ENCODE results near the gene STAC3. TPM values are rescaled to one million over a fixed set of nuclear protein-coding genes. Genes with fewer than 3 reads are reported as not detected.

STAC3 gene
- total and polyA plus RNA-seq, 2 of the 13 experiments (the other 11 are each of a cell fraction or from before 2014, with no cell fraction given): 0.18 to 0.22 TPM

DNA sequence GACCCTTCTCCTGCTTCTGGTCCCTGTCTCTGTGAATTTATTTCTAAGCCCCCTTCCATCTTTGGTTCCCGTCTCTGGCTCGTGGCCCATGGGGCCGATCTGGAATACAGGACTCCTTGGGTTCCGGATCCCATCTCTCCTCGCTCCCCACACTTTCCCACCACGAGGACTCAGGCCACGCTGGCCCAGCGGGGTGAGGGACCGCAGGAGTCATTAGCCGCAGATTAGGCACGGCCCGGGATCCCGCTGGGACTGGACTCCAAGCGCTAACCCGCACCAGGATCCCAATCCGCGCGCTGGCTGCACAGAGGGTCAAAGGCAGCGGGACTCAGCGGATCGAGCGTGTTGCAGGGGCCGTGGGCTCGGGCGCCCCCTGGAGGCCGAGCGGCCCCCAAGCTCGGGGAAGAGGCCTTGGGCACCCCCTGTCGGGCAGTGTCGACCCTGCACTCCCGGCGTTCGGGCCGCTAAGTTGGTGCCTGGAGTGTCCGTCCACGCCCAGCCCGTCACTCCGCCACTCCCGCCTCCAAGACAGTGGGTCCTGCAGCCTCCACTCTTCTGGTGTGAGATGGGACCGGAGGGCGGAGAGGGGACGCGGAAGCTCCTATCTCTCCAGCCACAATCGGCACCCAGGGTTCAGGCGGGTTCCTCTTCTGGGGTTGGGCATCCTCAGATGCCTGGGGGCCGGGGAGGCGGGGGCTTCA, 12.0 kb downstream of the STAC3 start (continued):
- TF ChIP-seq ZNF205 (CRISPR knock-in tag; IDR thresholded peaks at IDR 0.05): 0 out of 2 replicates have a peak, but pooled peaks have one; percentile 58
- no peak for TF ChIP-seq ZMAT3 (CRISPR knock-in tag; conservative IDR thresholded peaks at IDR 0.05)
- 0 out of 2 replicates have a peak, but pooled peaks have one; percentile 40 for TF ChIP-seq CHCHD3 (CRISPR knock-in tag; IDR thresholded peaks at IDR 0.05)
- no peak for TF ChIP-seq NFATC3 (CRISPR knock-in tag; IDR thresholded peaks at IDR 0.05)
- TF ChIP-seq ZNF530 (CRISPR knock-in tag; IDR thresholded peaks at IDR 0.05; ENCODE audit: low read depth): no peak
- TF ChIP-seq, protein P1, sequence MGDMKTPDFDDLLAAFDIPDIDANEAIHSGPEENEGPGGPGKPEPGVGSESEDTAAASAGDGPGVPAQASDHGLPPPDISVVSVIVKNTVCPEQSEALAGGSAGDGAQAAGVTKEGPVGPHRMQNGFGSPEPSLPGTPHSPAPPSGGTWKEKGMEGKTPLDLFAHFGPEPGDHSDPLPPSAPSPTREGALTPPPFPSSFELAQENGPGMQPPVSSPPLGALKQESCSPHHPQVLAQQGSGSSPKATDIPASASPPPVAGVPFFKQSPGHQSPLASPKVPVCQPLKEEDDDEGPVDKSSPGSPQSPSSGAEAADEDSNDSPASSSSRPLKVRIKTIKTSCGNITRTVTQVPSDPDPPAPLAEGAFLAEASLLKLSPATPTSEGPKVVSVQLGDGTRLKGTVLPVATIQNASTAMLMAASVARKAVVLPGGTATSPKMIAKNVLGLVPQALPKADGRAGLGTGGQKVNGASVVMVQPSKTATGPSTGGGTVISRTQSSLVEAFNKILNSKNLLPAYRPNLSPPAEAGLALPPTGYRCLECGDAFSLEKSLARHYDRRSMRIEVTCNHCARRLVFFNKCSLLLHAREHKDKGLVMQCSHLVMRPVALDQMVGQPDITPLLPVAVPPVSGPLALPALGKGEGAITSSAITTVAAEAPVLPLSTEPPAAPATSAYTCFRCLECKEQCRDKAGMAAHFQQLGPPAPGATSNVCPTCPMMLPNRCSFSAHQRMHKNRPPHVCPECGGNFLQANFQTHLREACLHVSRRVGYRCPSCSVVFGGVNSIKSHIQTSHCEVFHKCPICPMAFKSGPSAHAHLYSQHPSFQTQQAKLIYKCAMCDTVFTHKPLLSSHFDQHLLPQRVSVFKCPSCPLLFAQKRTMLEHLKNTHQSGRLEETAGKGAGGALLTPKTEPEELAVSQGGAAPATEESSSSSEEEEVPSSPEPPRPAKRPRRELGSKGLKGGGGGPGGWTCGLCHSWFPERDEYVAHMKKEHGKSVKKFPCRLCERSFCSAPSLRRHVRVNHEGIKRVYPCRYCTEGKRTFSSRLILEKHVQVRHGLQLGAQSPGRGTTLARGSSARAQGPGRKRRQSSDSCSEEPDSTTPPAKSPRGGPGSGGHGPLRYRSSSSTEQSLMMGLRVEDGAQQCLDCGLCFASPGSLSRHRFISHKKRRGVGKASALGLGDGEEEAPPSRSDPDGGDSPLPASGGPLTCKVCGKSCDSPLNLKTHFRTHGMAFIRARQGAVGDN (CRISPR knock-in tag; IDR thresholded peaks at IDR 0.05): peak; percentile 89
- TF ChIP-seq ZNF546 (CRISPR knock-in tag; conservative IDR thresholded peaks at IDR 0.05): no peak
- TF ChIP-seq ZNF788 (CRISPR knock-in tag; IDR thresholded peaks at IDR 0.05; ENCODE audit: borderline replicate concordance): peak; percentile 74; the same call in 1 of the 2 replicates
- 0 out of 2 replicates have a peak, but pooled peaks have one; percentile 50 for TF ChIP-seq ZFP1 (CRISPR knock-in tag; IDR thresholded peaks at IDR 0.05)
- TF ChIP-seq SATB2 (CRISPR knock-in tag; IDR thresholded peaks at IDR 0.05): no peak
- TF ChIP-seq, protein P2, sequence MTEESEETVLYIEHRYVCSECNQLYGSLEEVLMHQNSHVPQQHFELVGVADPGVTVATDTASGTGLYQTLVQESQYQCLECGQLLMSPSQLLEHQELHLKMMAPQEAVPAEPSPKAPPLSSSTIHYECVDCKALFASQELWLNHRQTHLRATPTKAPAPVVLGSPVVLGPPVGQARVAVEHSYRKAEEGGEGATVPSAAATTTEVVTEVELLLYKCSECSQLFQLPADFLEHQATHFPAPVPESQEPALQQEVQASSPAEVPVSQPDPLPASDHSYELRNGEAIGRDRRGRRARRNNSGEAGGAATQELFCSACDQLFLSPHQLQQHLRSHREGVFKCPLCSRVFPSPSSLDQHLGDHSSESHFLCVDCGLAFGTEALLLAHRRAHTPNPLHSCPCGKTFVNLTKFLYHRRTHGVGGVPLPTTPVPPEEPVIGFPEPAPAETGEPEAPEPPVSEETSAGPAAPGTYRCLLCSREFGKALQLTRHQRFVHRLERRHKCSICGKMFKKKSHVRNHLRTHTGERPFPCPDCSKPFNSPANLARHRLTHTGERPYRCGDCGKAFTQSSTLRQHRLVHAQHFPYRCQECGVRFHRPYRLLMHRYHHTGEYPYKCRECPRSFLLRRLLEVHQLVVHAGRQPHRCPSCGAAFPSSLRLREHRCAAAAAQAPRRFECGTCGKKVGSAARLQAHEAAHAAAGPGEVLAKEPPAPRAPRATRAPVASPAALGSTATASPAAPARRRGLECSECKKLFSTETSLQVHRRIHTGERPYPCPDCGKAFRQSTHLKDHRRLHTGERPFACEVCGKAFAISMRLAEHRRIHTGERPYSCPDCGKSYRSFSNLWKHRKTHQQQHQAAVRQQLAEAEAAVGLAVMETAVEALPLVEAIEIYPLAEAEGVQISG (CRISPR knock-in tag; IDR thresholded peaks at IDR 0.05): peak; percentile 93
- TF ChIP-seq ZNF781 (CRISPR knock-in tag; IDR thresholded peaks at IDR 0.05; ENCODE audit: borderline replicate concordance, not compliant biosample characterization): no peak
- TF ChIP-seq SMYD3 (CRISPR knock-in tag; IDR thresholded peaks at IDR 0.05): no peak
- no peak for TF ChIP-seq GTF2F1 (IDR thresholded peaks at IDR 0.05; ENCODE audit: low read length)
- 0 out of 2 replicates have a peak, but pooled peaks have one; percentile 6 for TF ChIP-seq ZNF670 (CRISPR knock-in tag; IDR thresholded peaks at IDR 0.05; ENCODE audit: borderline replicate concordance)
- TF ChIP-seq KDM4B (CRISPR knock-in tag; IDR thresholded peaks at IDR 0.05): peak; percentile 91
- TF ChIP-seq CREM (IDR thresholded peaks at IDR 0.05): no peak
- TF ChIP-seq CREM (CRISPR knock-in tag; IDR thresholded peaks at IDR 0.05): no peak
- TF ChIP-seq RAD21 (CRISPR knock-in tag; IDR thresholded peaks at IDR 0.05): peak; percentile 98
- no peak; the same call in 1 of the 2 replicates for TF ChIP-seq SPEN (CRISPR knock-in tag; IDR thresholded peaks at IDR 0.05; ENCODE audit: low read depth)
- TF ChIP-seq, protein P3, sequence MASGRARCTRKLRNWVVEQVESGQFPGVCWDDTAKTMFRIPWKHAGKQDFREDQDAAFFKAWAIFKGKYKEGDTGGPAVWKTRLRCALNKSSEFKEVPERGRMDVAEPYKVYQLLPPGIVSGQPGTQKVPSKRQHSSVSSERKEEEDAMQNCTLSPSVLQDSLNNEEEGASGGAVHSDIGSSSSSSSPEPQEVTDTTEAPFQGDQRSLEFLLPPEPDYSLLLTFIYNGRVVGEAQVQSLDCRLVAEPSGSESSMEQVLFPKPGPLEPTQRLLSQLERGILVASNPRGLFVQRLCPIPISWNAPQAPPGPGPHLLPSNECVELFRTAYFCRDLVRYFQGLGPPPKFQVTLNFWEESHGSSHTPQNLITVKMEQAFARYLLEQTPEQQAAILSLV (CRISPR knock-in tag; IDR thresholded peaks at IDR 0.05; ENCODE audit: borderline replicate concordance): no peak
- 0 out of 2 replicates have a peak, but pooled peaks have one; percentile 50 for TF ChIP-seq ETV6 (CRISPR knock-in tag; conservative IDR thresholded peaks at IDR 0.05)
- no peak for TF ChIP-seq ZNF367 (CRISPR knock-in tag; IDR thresholded peaks at IDR 0.05; ENCODE audit: borderline replicate concordance)
- TF ChIP-seq ZNF343 (CRISPR knock-in tag; IDR thresholded peaks at IDR 0.05): no peak
